HG03432 (cell line): Measurements from ENCODE around the gene SULT1A1.
"Not testable (repeated sequence)": the region's sequence is repeated elsewhere in the genome, so short reads cannot be mapped to it uniquely, and the experiment has no call there.

Source experiments
- ATAC-seq: cut with Tn5 transposase; IDR thresholded peaks from one replicate; pipeline ENCODE4 v1.9.1; 2021; ENCODE audit warnings: mild to moderate bottlenecking, moderate library complexity; ENCODE audit not compliant: unreplicated experiment

Gene SULT1A1

DNA sequence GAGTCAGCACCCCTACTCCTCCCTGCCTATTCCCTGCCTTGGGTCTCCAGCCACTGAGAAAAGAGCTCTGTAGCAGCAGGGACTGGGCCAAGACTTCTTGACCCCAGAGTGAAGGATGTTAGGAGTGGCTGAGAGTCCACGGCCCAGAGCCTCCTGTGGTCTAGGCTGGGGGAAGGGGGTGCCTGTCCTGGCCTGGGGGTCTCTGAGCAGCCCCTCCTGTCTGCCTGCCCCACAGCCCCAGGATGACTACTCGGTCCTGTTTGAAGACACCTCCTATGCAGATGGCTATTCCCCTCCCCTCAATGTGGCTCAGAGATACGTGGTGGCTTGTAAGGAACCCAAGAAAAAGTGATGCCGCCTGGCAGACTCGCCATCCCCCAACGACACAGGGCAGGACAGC lies 18.5 kb downstream of the SULT1A1 start:
- ATAC-seq = no peak

DNA sequence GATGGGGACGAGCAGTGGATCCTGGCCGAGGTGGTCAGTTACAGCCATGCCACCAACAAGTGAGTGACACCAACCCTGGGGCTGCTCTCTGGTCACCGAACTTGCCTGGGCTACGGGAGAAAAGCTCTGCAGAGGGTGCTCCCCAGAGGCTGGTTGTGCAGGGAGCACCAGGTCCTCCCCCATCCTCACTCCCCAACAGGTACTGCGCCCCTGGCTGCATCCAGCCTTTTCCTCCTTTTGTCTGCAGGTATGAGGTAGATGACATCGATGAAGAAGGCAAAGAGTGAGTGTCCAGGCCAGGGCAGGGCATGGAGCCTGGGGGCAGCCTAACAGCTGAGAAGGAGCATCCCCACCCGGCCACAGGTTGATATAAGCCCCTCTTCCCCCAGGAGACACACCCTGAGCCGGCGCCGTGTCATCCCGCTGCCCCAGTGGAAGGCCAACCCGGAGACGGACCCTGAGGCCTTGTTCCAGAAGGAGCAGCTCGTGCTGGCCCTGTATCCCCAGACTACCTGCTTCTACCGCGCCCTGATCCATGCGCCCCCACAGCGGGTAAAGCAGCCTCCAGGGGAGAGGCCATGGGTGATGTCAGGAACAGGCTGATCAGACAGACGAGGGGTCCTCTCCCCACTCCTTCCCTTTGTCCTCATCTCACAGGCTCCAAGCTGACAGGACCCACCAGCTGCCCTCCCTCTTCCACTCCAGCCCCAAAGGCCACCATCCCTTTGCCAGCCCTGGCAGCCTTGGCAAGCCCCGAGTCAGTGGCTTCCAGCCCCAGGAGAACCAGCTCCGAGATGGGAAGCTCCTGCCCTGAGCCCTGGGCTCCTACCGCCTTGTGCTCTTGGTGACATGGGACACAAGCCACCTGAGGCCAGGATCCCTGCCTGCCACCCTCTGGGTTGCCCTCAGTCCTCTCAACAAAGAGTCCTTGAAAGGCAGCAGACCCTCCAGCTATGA lies 19.2 kb downstream of the SULT1A1 start:
- no peak for ATAC-seq

DNA sequence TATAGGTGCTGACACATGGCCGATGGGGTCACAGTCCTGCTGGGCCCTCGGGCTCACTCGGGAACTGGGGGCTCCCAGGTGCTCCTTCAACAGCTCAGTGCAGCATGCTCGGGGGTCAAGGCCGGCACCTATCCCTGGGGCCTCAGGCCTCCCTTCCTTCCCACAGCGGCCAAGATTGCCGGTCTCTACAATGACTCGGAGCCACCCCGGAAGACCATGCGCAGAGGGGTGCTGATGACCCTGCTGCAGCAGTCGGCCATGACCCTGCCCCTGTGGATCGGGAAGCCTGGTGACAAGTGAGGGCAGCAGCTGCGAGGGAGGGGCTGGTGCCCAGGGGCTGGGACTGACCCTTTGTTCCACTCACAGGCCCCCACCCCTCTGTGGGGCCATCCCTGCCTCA lies 19.9 kb downstream of the SULT1A1 start:
- no peak for ATAC-seq

DNA sequence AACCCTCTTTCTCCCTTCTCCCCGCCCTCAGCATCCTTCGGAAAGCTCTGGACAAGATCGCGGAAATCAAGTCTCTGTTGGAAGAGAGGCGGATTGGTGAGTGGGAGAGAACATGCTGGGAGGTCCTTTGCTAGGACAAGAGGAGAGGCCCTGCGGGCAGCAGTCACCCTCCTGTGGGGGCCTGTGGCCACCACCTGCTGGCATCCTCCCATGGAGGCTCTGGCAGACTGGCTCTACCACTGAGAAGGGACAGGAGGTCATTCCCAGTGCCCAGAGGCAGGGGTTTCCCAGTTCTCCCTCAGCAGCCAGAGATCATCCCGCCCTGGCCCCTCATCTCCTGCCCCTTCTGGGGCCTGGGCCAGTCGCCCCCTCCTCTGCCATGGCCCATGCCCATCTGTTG lies 20.8 kb downstream of the SULT1A1 start:
- ATAC-seq = no peak

DNA sequence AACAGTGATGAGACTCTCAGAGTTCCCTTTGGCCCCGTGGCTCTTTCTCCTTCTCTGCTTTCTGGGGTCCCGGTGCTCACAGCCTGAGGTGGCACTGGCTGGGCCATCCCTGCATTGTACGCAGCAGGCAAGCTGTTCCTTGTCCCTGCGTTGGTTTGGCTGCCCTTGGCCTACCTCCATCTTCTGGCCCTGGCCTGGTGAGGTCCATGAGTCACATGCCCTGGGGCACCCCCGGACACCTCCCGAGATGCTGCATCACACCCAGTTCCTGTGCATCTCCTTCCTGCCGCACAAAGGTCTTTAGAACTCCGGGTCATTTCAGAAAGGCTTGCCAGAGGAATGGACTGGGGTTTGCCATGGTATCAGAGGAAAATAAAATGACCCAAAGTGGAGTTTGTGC lies 22.5 kb downstream of the SULT1A1 start:
- ATAC-seq = no peak

DNA sequence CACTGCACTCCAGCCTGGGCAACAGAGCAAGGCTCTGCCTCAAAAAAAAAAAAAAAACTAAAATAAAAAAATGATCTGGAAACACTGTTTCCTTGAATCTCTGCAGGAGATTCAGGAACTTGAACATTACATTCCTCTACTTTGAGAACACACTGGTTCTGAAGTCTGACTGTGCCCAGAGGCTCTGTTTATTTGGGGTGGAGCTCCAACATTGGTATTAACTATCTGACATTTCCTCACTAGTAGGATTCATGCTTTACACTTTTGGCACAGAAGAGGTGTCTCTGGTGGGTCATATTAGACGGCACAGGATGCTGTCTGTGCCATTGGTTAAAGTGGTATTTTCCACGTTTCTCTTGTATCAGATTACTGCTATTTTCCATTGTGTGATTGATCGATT lies 23.4 kb downstream of the SULT1A1 start:
- no peak for ATAC-seq

DNA sequence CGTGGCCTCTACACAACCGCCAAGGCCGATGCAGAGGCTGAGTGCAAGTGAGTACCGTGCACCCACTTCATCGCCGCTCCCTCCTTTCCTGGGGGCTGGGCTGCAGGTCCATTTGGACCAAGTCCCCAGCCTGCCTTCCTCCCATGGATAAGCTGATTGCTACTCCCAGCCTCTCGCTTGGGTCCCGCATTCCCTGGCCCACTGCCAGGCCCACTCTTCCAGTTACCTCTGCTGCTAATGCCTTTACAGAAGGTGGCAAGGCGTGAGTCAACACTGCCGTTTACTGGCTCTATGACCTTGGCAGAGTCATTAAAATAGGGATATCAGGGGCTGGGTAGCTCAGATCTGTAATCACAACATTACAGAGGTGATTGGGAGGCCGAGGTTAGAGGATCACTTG lies 24.2 kb downstream of the SULT1A1 start:
- no peak for ATAC-seq

DNA sequence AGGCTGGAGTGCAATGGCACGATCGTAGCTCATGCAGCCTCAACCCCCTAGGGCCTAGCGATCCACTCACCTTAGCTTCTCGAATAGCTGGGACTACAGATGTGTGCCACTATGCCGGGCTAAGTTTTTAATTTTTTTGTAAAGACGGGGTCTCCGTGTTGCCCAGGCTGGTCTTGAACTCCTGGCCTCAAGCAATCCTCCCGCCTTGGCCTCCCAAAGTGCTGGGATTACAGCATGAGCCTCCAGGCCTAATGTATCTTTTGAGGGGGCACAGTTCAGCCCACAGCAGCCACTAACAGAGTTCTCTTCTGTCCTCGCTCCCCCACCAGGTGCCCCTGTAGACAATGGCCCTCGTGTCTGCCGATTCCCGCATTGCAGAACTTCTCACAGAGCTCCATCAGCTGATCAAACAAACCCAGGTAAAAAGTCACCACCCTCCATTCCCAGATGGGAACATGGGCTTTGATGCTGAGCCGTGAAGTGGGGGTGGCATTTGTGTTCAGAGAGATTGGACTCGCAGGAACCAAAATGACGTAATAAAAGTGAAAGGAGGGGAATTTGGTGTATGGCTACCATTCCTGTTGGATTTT lies 29.0 kb downstream of the SULT1A1 start:
- no peak for ATAC-seq

DNA sequence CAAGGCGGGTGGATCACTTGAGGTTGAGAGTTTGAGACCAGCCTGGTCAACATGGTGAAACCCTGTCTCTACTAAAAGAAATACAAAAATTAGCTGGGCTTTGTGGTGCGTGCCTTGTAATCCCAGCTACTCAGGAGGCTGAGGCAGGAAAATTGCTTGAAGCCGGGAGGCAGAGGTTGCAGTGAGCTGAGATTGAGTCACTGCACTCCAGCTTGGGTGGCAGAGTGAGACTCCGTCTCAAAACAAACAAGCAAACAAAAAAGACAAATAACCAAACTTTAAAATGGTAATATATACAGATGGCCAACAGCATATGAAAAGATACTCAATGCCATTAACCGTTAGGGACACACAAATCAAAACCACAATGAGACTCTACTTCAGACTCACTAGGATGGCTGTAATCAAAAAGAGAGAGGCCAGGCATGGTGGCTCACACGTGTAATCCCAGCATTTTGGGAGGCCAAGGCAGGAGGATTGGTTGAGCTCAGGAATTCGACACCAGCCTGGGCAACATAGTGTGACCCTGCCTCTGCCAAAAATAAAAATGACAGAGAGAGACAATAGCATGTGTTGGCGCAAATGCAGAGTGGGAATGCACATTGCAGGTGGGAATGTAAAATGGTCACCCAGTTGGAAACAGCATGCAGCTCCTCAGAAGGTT lies 34.3 kb downstream of the SULT1A1 start:
- ATAC-seq = no peak

DNA sequence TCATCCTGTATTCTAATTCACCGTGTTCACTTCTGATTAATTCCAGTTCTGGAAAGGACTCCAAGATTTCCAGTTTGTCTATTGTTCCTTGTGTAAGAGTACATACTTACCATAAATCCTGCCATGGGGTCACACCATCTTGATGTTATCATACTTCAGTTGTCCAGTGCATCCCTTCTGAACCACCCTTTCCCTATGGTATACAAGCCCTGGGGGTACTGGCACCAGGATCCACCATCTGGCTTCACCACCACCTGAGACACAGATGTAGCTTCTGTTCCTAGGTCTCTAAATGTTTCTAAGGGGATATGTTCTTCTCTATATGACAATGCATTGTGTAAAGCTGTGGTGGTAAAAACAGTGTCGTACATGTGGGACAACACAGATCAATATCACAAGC lies 34.9 kb downstream of the SULT1A1 start:
- ATAC-seq = no peak

DNA sequence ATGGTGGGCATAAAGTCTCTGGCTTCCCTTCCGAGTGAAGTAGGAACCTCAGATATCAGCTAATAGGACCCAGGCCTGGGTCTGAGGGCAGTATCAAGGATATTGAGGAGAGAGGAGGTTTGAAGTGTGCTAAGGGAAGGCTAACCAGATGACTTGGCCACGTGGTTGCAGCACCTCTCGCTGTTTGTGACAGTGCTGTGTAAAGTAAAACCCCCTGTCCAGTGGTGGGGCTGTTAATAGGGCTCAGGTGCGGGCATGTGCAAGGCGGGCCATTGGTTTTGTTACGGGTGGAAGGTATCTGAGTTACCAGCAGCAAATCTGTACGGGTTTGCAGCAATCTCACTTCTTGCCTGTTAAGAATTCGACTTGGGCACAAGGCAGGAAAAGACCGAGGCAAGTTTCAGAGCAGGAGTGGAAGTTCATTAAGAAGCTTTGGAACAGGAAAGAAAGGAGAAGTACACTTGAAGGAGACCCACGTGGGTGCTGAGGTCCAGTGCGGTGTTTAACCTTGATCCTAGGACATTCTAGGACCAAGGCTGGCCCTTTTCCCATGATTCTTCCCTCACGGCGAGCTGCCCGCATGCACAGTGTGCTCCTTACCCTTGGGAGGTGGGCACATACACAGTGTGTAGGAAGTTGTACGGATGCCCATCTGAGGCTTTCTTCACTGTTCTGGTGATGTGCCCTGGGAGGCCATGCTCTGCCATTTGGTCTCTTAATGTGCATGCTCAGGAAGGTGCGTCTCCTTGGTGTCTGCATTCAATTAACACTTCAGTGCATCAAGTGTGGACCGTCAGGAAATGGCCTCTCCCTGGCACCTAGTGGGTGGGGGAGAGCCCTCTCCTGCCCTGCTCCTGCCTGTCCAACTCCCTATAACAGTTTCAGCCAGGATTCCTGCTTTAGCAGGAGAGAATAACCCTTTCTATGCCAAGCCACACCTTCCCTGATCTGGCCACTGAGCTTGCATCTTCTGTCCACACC lies 35.8 kb downstream of the SULT1A1 start:
- ATAC-seq = no peak

DNA sequence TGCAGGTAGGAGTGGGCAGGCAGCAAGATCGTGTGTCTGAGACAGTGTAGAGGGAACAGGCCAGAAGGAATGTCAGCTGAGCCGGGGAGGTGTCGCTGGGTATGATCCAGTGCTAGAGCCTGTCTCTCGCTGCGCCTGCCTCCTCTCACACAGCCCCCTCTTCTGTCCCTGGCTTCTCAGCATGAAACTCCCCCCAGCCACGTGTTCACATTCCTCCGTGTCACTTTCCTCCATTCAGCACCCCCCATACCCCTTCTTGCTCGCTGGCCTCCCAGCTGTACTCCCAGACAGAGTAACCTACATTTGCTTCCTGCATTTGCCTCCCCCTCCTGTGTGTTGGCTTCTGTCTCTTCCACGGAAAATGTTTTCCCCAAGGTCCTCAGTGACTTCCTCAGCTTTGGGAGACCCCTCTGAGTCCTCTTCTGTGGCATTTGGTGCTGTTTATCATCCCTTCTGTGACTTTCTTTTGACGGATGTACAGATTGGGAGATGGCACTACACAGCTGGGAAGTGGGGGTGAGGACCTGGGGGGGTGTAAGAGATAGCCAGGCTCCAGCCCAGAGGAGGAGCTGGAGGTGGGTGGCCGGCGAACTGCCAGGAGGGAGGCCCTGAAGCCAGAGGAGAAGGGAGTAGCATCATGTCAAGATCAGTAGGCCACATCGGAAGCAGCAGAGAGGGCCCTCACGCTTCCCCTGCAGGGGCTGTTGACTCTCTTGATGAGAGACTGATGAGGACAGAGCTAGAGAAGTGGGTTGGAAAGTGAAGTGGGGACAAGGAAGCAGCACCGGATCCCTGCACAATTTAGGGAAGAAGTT lies 36.9 kb downstream of the SULT1A1 start:
- ATAC-seq = no peak

DNA sequence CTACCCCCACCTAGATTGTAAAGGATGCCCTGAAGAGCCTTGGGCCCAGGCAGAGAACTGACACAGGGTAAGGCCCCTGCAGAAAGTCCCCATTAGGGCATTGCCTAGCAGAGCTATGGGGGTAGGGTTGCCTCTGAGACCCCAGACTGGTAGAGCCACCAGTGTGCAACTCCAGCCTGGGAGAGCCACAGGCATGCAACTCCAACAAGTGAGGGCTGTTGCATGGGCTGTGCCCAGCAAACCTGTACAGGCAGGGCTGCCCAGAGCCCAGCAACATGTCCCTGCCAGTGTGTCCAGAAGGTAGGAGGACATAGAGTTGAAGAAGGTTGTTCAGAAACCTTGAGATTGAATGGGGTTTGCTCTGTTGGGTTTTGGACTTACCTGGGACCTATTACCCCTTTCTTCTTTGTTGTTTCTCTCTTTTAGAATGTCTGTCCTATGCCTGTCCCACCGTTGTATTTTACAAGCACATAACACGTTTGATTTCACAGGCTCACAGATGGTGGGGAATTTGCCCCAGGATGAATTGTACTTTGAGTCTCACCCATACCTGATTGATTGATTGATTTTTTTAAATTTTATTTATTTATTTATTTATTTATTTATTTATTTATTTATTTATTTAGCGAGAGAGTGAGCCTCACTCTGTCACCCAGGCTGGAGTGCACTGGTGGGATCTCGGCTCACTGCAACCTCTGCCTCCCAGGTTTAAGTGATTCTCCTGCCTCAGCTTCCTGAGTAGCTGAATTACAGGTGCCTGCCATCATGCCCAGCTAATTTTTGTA lies 39.7 kb downstream of the SULT1A1 start:
- no peak for ATAC-seq

DNA sequence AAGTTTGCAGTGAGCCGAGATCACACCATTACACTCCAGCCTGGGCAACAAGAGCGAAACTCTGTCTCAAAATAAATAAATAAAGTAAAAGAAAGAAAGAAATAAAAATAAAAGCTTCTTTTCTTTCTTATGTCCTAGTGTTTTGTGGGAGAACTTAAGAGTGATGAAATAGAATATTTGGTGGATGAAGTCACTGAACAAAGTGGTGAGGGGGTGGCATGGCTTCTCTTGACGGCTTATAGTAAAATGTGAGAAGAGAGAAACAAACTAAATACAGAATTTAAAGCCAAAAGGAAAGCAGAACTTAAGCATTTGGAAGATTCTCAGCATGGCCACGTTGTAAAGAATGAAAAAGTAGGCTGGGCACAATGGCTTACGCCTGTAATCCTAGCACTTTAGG lies 40.8 kb downstream of the SULT1A1 start:
- no peak for ATAC-seq

DNA sequence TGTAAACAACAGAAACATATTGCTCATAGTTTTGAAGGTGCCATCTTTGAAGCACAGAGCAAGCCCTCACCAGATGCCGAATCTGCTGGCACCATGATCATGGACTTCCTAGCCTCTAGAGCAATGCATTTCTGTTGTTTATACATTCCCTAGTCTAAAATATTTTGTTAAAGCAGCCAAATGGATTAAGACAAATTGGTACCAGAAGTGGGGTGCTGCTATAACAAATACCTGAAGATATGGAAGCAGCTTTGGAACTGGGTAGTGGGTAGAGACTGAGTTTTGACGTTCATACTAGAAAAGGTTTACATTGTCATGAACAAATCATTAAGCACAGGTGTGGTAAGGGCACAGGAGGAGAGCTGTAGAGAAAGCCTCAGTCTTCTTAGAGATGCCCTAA lies 42.6 kb downstream of the SULT1A1 start:
- no peak for ATAC-seq

DNA sequence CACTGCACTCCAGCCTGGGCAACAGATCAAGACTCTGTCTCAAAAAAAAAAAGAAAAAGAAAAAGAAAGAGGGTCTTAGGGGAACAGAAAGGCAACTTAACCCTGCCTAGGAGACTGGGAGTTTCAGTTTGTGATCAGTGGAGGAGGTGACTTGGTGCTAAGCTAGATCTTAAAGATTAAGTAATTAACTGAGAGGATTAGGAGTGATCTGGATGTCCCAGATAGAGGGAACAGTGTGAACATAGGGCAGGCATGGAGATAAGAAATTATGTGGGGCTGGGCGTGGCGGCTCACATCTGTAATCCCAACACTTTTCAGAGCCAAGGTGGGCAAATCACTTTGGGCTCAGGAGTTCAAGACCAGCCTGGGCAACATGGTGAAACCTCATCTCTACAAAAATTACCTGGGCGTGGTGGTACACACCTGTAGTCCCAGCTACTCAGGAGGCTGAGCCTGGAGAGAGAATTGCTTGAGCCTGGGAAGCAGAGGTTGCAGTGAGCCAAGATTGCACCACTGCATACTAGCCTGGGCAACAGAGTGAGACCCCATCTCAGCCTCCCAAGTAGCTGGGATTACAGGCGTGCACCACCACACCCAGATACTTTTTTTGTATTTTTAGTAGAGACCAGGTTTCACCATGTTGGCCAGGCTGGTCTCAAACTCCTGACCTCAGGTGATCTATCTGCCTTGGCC lies 43.5 kb downstream of the SULT1A1 start:
- ATAC-seq = not testable (repeated sequence)

DNA sequence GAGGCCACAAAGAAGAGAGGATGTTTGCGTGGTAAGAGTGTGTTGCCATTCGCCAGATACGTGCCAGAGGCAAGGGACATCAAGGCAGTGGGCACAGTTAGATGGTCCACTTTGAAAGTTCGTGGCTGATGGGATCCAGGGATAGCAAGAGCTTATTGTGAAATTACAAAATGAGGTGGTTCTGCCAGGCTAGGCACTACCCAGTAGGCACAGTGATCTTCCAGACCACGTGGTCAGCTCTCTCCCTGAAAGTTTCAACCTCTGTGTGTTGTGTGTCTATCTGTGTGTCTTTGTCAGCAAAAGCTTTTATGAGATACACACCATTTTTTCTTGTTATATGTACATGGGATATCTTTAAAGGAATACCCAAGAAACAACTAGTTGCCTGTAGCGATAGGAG lies 46.6 kb downstream of the SULT1A1 start:
- no peak for ATAC-seq

DNA sequence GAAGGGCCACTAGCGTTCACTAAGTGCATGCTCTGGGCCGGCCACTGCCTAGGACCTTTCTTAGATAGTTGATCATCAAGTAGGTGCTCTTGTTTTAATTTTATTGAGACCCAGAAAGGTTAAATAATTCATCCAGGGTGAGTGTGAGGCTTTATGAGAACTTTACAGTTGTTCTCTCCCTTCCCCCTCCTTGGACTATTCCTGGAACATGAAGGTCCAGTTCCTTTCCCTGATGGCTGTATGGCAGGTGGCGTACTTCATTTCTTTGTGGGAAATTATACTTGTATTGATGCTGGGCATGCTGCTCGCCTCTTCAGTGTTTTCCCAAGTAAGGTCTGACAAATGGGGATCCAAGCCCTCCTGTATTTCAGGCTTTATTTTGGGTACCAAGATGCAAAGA lies 47.6 kb downstream of the SULT1A1 start:
- ATAC-seq = no peak
